ENCODE measurements around the gene POLR2J2. TPM values are rescaled to one million over a fixed set of nuclear protein-coding genes. Genes with fewer than 3 reads are reported as not detected.
"Not testable (repeated sequence)": the region's sequence is repeated elsewhere in the genome, so short reads cannot be mapped to it uniquely, and the experiment has no call there.

The POLR2J2 gene
- total and polyA plus RNA-seq, 10 donors: 0.99 to 21.1 (median 10.5) TPM

- H3K9me3 ChIP-seq; H3K36me3 ChIP-seq; H3K27me3 ChIP-seq (replicated peaks in 1 of 7); H3K4me1 ChIP-seq; intact Hi-C loops (cut with DNase I; ENCODE audit: low total_unique reads); H3K4me3 ChIP-seq; H3K27ac ChIP-seq: not testable (repeated sequence)
- peak; percentile 30 for DNase-seq
- WGBS, 5 donors: 63 to 90% (median 73%) methylated on average over 2 to 4 of the region's 9 CpGs; no CpG with 5 or more reads in 1 of the 5 donors
These were observed 40.8 kb downstream of the POLR2J2 start for GRCh38 chr7:102630622-102631021.

GRCh38 chr7:102627271-102627904 is 44.1 kb downstream of the POLR2J2 start:
- WGBS, 5 donors: no CpG with 5 or more reads among the region's 8 CpGs
- DNase-seq; intact Hi-C loops (cut with DNase I; ENCODE audit: low total_unique reads); H3K27ac ChIP-seq; H3K36me3 ChIP-seq; H3K9me3 ChIP-seq; H3K4me3 ChIP-seq; H3K27me3 ChIP-seq (replicated peaks in 1 of 7); H3K4me1 ChIP-seq: not testable (repeated sequence)

- H3K36me3 ChIP-seq; H3K27ac ChIP-seq; H3K4me1 ChIP-seq; H3K9me3 ChIP-seq; H3K4me3 ChIP-seq; H3K27me3 ChIP-seq (replicated peaks in 1 of 7); intact Hi-C loops (cut with DNase I; ENCODE audit: low total_unique reads); DNase-seq: not testable (repeated sequence)
- WGBS, 5 donors: 64 to 93% (median 87%) methylated on average over 2 to 3 of the region's 8 CpGs
These were observed 53.3 kb downstream of the POLR2J2 start for GRCh38 chr7:102618122-102618521.

- 0 to 1% (median 0%) methylated on average over 16 to 24 of the region's 62 CpGs; no CpG with 5 or more reads in 1 of the 5 donors for WGBS, 5 donors
- H3K27me3 ChIP-seq (replicated peaks in 1 of 7); H3K36me3 ChIP-seq; intact Hi-C loops (cut with DNase I; ENCODE audit: low total_unique reads); H3K4me1 ChIP-seq; H3K9me3 ChIP-seq; H3K27ac ChIP-seq: not testable (repeated sequence)
- peak within 1 kb of the TSS in 6 of 8 donors; percentile 35 to 63 (median 44) for H3K4me3 ChIP-seq
- peak; percentile 90 for DNase-seq
These were observed 54.8 kb downstream of the POLR2J2 start, which contains the start of gene RASA4 for GRCh38 chr7:102616507-102617125. RASA4 (minus strand) TSS chr7:102616756; CDS start chr7:102616689, 67 bp downstream.

Small RNAs within 50 kb of the gene (small RNA-seq; reads per million reads assigned to genes)
- gene AC105052.3: 0 reads per million in 4 donors
- gene UPK3BL1: 0 reads per million in 4 donors

Other genes starting within 250 kb of the POLR2J2 start
- 100 to 1,000 TPM in 3 of 7 donors, 10 to 100 TPM in 4; 75.3 to 146 (median 90.5) TPM for gene ORAI2, start 238.1 kb downstream of the POLR2J2 start, total RNA-seq
- gene ORAI2, start 238.1 kb downstream of the POLR2J2 start, polyA plus RNA-seq: 10 to 100 TPM; 31.5 to 74.4 (median 35.4) TPM
- 10 to 100 TPM in 6 of 7 donors, 1 to 10 TPM in 1; 9.6 to 15.1 (median 10.7) TPM for gene ALKBH4, start 206.8 kb downstream of the POLR2J2 start, total RNA-seq
- 10 to 100 TPM in 1 of 3 donors, 1 to 10 TPM in 2; 9.0 to 11.1 (median 9.2) TPM for gene ALKBH4, start 206.8 kb downstream of the POLR2J2 start, polyA plus RNA-seq
- gene LRWD1, start 206.7 kb downstream of the POLR2J2 start, total RNA-seq: 10 to 100 TPM; 19.9 to 42.2 (median 24.1) TPM
- 10 to 100 TPM; 22.1 to 37.3 (median 33.7) TPM for gene LRWD1, start 206.7 kb downstream of the POLR2J2 start, polyA plus RNA-seq
- gene POLR2J, start 192.7 kb downstream of the POLR2J2 start, total RNA-seq: 10 to 100 TPM in 6 of 7 donors, 1 to 10 TPM in 1; 8.4 to 34.5 (median 30.8) TPM
- gene POLR2J, start 192.7 kb downstream of the POLR2J2 start, polyA plus RNA-seq: 10 to 100 TPM; 95.6 to 98.8 (median 96.4) TPM
- 10 to 100 TPM; 16.7 to 50.5 (median 22.7) TPM for gene RASA4B, start 153.9 kb downstream of the POLR2J2 start, total RNA-seq
- 10 to 100 TPM; 18.5 to 42.2 (median 24.6) TPM for gene RASA4B, start 153.9 kb downstream of the POLR2J2 start, polyA plus RNA-seq
- 10 to 100 TPM; 14.2 to 31.0 (median 25.8) TPM for gene UPK3BL2, start 128.0 kb downstream of the POLR2J2 start, total RNA-seq
- 10 to 100 TPM; 11.5 to 27.4 (median 18.8) TPM for gene UPK3BL2, start 128.0 kb downstream of the POLR2J2 start, polyA plus RNA-seq
- gene SPDYE2, start 120.4 kb downstream of the POLR2J2 start, total RNA-seq: under 1 TPM in 2 of 7 donors, not detected in 5; 0.37 to 0.52 TPM
- gene SPDYE2, start 120.4 kb downstream of the POLR2J2 start, polyA plus RNA-seq: under 1 TPM in 1 of 3 donors, not detected in 2; 0.13 TPM
- 10 to 100 TPM; 32.6 to 63.8 (median 44.3) TPM for gene POLR2J3, start 99.1 kb downstream of the POLR2J2 start, total RNA-seq
- 10 to 100 TPM; 26.9 to 67.3 (median 40.3) TPM for gene POLR2J3, start 99.1 kb downstream of the POLR2J2 start, polyA plus RNA-seq
- 100 to 1,000 TPM in 1 of 7 donors, 10 to 100 TPM in 6; 48.0 to 119 (median 60.6) TPM for gene RASA4, start 54.9 kb downstream of the POLR2J2 start, total RNA-seq
- 10 to 100 TPM; 34.5 to 51.2 (median 38.5) TPM for gene RASA4, start 54.9 kb downstream of the POLR2J2 start, polyA plus RNA-seq
- gene UPK3BL1, start 28.9 kb downstream of the POLR2J2 start, total RNA-seq: 10 to 100 TPM; 18.5 to 57.4 (median 35.9) TPM
- gene UPK3BL1, start 28.9 kb downstream of the POLR2J2 start, polyA plus RNA-seq: 100 to 1,000 TPM in 2 of 3 donors, 10 to 100 TPM in 1; 54.5 to 206 (median 108) TPM
- not detected for gene SPDYE2B, start 21.3 kb downstream of the POLR2J2 start, total RNA-seq
- gene SPDYE2B, start 21.3 kb downstream of the POLR2J2 start, polyA plus RNA-seq: not detected
- 10 to 100 TPM in 5 of 7 donors, 1 to 10 TPM in 2; 6.6 to 22.4 (median 12.4) TPM for gene FAM185A, start 77.3 kb upstream of the POLR2J2 start, total RNA-seq
- gene FAM185A, start 77.3 kb upstream of the POLR2J2 start, polyA plus RNA-seq: 1 to 10 TPM; 3.1 to 4.2 (median 3.2) TPM
- gene LRRC17, start 241.3 kb upstream of the POLR2J2 start, total RNA-seq: 1 to 10 TPM in 5 of 7 donors, under 1 TPM in 2; 0.54 to 3.1 (median 2.2) TPM
- gene LRRC17, start 241.3 kb upstream of the POLR2J2 start, polyA plus RNA-seq: under 1 TPM; 0.70 to 1.00 (median 0.90) TPM